ENCODE results near the gene RGS9BP.
"Not testable (repeated sequence)": the region's sequence is repeated elsewhere in the genome, so short reads cannot be mapped to it uniquely, and the experiment has no call there.

DNA sequence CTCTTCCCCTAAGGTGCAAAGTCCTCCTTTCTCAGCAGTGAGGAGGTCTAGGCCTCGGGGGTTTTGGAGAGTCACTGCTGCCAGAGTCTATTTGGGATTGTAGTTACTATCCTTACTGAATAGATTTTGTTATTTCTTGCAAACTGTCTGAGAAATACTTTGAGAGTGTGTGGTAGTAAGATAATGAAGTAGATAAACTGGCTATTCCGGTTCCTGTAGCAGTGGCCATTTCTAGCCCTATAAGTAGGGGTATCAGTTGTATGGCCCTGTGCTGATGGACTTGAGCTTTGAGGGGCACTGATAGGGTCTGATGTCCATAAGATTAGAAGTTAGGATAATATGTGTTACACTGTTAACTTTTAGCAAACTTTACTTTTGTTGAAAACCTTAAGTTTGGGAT is 18.7 kb downstream of the RGS9BP start:
- TF ChIP-seq, protein P1, sequence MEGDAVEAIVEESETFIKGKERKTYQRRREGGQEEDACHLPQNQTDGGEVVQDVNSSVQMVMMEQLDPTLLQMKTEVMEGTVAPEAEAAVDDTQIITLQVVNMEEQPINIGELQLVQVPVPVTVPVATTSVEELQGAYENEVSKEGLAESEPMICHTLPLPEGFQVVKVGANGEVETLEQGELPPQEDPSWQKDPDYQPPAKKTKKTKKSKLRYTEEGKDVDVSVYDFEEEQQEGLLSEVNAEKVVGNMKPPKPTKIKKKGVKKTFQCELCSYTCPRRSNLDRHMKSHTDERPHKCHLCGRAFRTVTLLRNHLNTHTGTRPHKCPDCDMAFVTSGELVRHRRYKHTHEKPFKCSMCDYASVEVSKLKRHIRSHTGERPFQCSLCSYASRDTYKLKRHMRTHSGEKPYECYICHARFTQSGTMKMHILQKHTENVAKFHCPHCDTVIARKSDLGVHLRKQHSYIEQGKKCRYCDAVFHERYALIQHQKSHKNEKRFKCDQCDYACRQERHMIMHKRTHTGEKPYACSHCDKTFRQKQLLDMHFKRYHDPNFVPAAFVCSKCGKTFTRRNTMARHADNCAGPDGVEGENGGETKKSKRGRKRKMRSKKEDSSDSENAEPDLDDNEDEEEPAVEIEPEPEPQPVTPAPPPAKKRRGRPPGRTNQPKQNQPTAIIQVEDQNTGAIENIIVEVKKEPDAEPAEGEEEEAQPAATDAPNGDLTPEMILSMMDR (IDR thresholded peaks at IDR 0.05), result not testable (repeated sequence)
- not testable (repeated sequence) for TF ChIP-seq POLR2A (IDR thresholded peaks at IDR 0.05)
